Adrenal gland (tissue), 5 donors: Measurements from ENCODE around the gene SPOP.

ENCODE experiments used
- POLR2A ChIP-seq, 2 donors: fragments of 450-650 bp; IDR thresholded peaks; one replicate each; pipeline ENCODE4 v1.6.1; 2017; ENCODE audit warnings: antibody characterized with exemption in 2 of 2, mild to moderate bottlenecking in 2 of 2, moderate library complexity in 1 of 2
- TF ChIP-seq, protein P1 (sequence below), 6 experiments: fragments of 450-650 bp in 4 of 6; fragments of 200-600 bp in 2 of 6; sonication (generic) in 1 of 6; IDR thresholded peaks; 1 replicate in 5 of 6; 2 replicates in 1 of 6; pipeline versions ENCODE4 v1.5.1 to v1.8.0; 2016 to 2021; ENCODE audit warnings: antibody characterized with exemption in 6 of 6, mild to moderate bottlenecking in 2 of 6, moderate library complexity in 1 of 6
- donor health status: DM: no; HTN: no; CAD: no.

DNA sequence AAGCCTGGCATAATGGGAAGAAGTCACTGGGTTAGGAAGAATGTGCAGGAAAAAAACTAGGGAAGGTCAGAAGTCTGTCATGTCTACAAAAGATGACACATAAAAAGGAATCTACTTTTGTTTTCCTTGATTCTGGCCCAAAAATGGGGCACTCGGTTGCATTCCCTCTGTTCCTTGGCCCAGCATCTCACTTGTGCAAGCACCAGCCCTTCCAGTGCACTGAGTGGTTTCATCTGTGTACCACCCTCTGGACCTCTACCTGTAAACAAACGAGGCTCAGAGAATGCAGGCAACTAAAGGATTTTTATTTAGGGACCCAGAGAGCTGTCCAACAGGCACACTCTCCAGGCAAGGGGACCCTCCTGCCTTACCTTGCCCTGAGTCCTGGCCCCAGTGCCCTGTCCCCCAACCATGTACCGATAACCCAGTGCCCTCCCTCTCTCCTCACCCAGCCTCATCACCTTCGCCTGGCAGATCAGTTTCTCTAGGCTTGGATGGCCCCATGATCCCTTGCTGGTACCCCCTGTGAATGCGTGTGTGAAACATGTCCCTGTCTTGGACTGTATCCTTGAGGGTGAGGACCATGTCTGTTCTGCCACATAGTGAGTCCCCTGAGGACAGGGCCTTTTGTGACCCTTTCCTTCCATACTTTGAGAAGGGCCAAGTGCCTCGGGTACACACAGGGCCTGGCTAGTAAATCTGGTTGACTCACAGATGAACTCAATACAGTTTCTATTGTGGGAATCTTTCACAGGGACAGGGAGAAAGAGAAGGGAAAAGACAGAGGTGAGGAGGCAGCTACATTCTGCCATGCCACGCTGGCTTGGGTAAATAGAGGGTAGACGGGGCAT lies 88.9 kb downstream of the SPOP start:
- TF ChIP-seq POLR2A (IDR thresholded peaks at IDR 0.05): no peak
- TF ChIP-seq, protein P1, sequence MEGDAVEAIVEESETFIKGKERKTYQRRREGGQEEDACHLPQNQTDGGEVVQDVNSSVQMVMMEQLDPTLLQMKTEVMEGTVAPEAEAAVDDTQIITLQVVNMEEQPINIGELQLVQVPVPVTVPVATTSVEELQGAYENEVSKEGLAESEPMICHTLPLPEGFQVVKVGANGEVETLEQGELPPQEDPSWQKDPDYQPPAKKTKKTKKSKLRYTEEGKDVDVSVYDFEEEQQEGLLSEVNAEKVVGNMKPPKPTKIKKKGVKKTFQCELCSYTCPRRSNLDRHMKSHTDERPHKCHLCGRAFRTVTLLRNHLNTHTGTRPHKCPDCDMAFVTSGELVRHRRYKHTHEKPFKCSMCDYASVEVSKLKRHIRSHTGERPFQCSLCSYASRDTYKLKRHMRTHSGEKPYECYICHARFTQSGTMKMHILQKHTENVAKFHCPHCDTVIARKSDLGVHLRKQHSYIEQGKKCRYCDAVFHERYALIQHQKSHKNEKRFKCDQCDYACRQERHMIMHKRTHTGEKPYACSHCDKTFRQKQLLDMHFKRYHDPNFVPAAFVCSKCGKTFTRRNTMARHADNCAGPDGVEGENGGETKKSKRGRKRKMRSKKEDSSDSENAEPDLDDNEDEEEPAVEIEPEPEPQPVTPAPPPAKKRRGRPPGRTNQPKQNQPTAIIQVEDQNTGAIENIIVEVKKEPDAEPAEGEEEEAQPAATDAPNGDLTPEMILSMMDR (IDR thresholded peaks at IDR 0.05): no peak
